Kasumi-1 (cell line): ENCODE results near the gene HGFAC.

Experiments
- DNase-seq, 2 experiments: peaks; one replicate each; lab custom pipeline; 2025; lab: John Stamatoyannopoulos, UW

Gene HGFAC

GRCh38 chr4:3426465-3427133, 15.2 kb upstream of the HGFAC start:
- DNase-seq, result no peak

DNA sequence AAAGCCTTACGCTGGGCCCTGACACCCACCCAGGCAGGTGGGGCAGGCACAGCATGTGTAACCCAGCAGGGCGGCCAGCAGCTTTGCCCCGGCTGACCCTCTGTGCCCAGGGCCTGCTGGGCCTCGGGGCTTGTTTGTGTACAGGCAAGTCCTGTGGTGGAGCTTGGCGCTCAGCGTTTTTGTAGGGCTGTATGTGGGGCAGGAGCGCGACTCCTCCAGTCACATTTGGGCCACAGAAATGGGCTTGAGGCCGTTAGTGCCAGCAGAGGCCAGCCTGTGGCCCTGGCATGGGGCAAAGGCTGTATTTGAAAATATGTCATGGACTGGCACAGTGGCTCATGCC, 14.7 kb upstream of the HGFAC start:
- DNase-seq, result no peak

GRCh38 chr4:3427706-3428446, 13.9 kb upstream of the HGFAC start:
- DNase-seq, result no peak

GRCh38 chr4:3429651-3430050, 12.1 kb upstream of the HGFAC start:
- DNase-seq, result no peak

DNA sequence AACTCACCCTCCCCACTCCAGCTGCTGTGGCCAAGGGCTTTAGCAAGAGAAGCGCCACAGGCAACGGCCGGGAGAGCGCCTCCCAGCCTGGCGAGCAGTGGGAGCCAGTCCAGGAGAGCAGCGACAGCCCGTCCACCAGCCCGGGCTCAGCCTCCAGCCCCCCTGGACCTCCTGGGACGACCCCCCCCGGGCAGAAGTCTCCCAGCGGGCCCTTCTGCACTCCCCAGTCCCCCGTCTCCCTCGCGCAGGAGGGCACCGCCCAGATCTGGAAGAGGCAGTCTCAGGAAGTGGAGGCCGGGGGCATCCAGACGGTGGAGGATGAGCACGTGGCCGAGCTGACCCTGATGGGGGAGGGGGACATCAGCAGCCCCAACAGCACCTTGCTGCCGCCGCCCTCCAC, 11.2 kb upstream of the HGFAC start:
- no peak for DNase-seq

- DNase-seq, result no peak
Measured at GRCh38 chr4:3431446-3431993, 10.2 kb upstream of the HGFAC start.

GRCh38 chr4:3432381-3432790, 9.4 kb upstream of the HGFAC start:
- no peak for DNase-seq

GRCh38 chr4:3433138-3433869, 8.5 kb upstream of the HGFAC start:
- DNase-seq, result no peak

DNA sequence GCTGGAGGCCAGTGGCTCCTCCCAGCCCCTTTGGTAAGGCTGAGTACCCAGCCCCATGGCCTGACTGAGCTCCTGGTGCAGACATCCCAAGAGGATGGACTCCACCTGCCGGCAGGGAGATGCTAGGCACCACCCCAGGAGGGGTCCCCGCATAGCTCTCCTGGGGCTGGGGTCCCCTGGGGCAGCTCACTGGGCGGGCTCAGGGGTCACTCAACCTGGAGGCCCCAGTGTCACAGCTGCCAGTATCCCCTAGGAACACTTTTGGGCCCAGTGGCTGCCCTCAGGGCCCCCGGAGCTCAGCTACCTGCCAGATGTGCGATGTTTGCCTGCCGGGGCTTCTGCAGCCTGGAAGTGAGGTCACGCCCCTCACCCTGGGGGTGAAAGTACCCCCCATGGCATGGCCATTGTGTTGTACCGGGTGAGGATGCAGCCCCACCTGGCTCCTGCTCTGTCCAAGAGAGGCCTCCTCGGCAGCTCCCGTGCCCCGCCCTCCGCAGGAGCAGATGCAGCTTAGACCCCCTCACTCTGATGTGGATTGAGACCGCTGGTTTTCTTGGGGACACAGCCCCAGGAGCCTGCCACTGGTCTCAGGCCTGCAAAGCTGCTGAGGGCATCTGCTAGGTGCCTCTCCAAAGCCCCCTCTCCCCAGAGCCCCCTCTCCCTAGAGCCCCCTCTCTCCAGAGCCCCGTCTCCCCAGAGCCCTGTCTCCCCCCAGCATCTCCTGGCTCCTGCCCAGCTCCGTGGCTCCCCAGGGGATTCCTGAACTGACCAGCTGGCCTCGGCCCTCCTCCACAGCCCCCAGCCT, 6.7 kb upstream of the HGFAC start:
- DNase-seq, result no peak

GRCh38 chr4:3435686-3435956, 6.1 kb upstream of the HGFAC start:
- DNase-seq, result no peak

GRCh38 chr4:3436048-3436797, 5.5 kb upstream of the HGFAC start:
- DNase-seq, result no peak

DNA sequence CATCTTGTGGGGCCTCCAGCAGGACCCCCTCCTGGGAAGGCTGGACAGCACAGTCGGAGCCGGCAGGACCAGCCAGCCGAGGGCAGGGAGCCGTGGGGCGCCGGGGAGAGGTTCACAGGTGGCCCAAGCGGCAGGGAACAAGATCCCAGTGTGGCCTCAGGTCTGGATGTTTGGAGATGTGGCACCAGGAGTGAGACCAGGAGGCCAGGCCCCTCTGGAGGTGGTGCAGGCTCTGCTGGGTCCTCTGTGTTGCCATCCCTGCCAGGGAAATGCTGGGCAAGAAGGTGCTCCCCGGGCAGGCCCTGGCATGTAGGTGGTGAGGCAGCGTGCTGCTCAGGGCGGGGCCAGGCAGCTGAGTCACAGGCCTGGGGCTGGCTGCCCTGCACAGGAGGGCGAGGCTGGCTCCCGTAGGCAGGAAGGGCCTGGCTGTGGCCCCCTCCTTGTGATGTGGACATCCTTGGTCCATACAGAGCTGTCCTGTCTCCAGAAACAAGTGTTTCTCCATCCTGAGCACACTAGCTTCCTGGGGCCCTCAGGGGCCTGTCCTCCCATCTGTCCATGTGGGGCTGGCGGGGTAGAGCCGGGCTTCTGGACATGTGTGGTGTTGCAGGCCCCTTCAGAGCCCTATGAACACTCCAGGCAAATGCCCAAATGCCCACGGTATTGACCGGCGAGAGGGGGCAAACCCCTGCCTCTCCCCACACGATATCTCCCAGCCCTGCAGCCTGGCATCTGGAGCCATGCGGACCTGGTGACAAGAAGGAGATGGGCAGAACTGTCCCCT, 4.8 kb upstream of the HGFAC start:
- DNase-seq, result no peak

DNA sequence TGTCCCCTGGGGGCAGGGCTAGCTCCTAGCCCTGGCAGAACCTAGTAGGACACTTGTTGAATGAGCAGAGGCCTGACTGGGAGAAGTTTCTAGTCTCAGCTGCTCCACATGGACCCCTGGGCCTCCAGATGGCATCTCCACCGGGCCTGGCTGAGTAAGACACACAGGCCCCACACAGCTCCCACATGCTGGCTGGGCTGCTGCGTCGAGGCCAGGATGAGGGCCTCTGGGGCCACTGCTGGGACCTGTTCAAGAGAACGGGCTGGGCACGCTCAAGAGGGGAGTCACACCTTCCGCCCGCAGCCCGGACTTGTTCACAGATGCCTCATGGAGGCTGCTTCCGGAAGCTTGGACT, 4.2 kb upstream of the HGFAC start:
- DNase-seq, result no peak

GRCh38 chr4:3437998-3438846, 3.5 kb upstream of the HGFAC start:
- no peak for DNase-seq

GRCh38 chr4:3438847-3439180, 3.0 kb upstream of the HGFAC start:
- DNase-seq, result no peak

DNA sequence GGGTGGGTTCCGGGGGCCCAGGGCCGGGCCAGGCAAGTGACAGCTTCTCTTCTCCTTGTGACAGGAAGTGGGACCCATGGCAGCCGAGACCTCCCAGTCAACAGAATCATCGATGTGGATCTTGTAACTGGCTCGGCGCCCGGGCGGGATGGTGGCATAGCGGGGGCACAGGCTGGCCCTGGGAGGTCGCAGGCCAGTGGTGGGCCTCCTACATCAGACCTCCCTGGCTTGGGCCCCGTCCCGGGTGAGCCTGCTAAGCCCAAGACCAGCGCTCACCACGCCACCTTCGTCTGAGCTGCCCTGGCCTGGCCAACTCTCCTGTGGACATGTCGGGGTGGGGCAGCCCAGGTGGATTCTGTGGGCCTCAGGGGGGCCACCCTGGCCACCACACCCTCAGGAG, 2.4 kb upstream of the HGFAC start:
- DNase-seq, result no peak

DNA sequence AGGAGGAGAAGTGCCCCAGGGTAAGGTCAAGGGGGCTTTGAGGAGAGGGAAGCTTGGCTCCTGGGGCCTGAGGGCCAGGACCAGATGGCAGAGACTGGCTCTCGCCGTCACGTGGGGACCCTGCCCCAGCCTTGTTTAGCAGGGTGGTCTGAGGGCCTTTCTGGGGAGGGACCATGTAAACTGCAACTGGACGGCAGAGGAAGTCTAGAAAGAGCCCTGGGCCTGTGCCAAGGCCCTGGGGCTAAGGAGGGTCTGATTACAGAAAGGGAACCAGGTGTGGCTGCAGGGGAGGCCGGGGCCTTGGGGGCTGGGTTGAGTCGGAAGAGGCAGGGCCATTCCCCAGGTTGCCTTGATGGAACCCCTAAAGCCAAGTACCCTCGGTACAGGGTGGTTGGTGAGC, 1.8 kb upstream of the HGFAC start:
- DNase-seq, result no peak

DNA sequence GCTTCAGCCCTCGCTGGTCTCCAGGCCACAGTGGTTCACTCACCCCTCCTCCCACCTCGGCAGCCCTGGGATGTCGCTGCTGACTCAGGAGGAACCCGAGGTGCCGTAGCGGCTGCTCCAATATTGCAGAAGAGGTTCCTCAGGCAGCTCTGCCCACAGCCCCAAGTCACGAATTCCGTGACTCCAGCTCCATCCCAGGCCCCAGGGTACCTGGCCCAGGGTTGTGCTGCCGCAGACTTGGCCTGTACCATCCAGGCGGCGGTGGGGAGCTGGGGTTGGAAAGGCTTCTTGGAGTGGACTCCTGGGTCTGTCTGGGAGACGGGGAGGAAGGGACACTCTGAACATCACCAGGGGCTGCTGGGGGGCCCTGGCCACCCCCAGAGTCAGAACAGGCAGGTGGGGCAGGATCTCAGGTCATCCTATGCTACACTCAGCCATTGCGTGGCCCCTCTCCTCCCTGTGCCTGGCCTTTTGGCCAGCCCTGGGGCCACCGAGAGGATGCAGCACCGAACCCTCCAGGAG, 728 bp upstream of the HGFAC start:
- no peak for DNase-seq

GRCh38 chr4:3442460-3442958, 741 bp downstream of the HGFAC start:
- DNase-seq, result no peak
